Fibroblast of skin of abdomen (primary cell): ENCODE measurements around the gene NLE1.
"Not testable (repeated sequence)": the region's sequence is repeated elsewhere in the genome, so short reads cannot be mapped to it uniquely, and the experiment has no call there.

Source experiments
- DNase-seq: peaks from one replicate; pipeline ENCODE4 v3.0.0-alpha.2; 2013

NLE1 gene

GRCh38 chr17:35127751-35128514 is 14.2 kb downstream of the NLE1 start:
- DNase-seq, result peak; percentile 85

GRCh38 chr17:35121315-35121714 is 20.8 kb downstream of the NLE1 start, which contains the start of gene FNDC8:
FNDC8 (plus strand) TSS chr17:35121615; CDS start chr17:35121694, 79 bp downstream.
- DNase-seq, result no peak

- peak; percentile 71 for DNase-seq
Measured at GRCh38 chr17:35119370-35120165, 22.5 kb downstream of the NLE1 start, which contains the start of gene RAD51D. RAD51D (minus strand) TSS chr17:35119860; CDS start chr17:35119613, 247 bp downstream.

GRCh38 chr17:35117984-35118383 is 24.1 kb downstream of the NLE1 start:
- peak; percentile 27 for DNase-seq

- no peak for DNase-seq
Measured at GRCh38 chr17:35116845-35117244, 25.3 kb downstream of the NLE1 start.

DNA sequence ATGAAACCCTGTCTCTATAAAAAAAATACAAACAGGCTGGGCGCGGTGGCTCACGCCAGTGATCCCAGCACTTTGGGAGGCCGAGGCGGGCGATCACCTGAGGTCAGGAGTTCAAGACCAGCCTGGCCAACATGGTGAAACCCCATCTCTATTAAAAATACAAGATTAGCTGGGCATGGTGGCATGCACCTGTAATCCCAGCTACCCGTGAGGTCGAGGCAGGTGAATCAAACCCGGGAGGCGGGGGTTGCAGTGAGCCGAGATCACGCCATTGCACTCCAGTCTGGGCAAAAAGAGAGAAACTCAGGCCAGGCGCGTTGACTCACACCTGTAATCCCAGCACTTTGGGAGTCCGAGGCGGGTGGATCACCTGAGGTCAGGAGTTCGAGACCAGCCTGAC is 31.3 kb downstream of the NLE1 start:
- DNase-seq, result not testable (repeated sequence)

GRCh38 chr17:35104844-35105450 is 37.2 kb downstream of the NLE1 start:
- DNase-seq, result no peak

DNA sequence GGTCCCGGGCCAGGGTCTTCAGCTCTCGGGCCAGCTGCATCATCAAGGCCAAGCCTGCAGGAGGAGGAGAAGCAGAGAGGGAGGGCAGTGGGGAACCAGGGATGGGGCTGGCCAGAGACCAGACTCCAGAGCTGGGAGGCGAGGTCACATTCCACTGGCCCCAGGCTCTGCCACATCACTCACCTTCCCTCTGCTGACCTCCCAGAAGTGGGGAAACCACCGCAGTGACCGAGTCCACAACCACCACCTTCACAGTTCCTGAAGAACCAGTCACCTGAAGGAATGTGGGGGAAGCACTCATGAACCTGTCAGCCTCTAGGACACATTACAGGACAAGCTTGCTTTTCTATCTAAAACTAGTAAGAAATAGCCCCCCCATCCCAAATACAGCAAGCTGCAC is 38.8 kb downstream of the NLE1 start:
- DNase-seq, result no peak

- no peak for DNase-seq
Measured at GRCh38 chr17:35101725-35102124, 40.4 kb downstream of the NLE1 start.

- no peak for DNase-seq
Measured at GRCh38 chr17:35101036-35101435, 41.1 kb downstream of the NLE1 start.

- DNase-seq, result no peak
Measured at GRCh38 chr17:35099908-35100307, 42.2 kb downstream of the NLE1 start.

GRCh38 chr17:35097776-35098175 is 44.3 kb downstream of the NLE1 start:
- DNase-seq, result no peak

- DNase-seq, result no peak
Measured at GRCh38 chr17:35095741-35096140, 46.4 kb downstream of the NLE1 start.

GRCh38 chr17:35094902-35095301 is 47.2 kb downstream of the NLE1 start:
- DNase-seq, result peak; percentile 77

- DNase-seq, result not testable (repeated sequence)
Measured at GRCh38 chr17:35090707-35091106, 51.4 kb downstream of the NLE1 start.

DNA sequence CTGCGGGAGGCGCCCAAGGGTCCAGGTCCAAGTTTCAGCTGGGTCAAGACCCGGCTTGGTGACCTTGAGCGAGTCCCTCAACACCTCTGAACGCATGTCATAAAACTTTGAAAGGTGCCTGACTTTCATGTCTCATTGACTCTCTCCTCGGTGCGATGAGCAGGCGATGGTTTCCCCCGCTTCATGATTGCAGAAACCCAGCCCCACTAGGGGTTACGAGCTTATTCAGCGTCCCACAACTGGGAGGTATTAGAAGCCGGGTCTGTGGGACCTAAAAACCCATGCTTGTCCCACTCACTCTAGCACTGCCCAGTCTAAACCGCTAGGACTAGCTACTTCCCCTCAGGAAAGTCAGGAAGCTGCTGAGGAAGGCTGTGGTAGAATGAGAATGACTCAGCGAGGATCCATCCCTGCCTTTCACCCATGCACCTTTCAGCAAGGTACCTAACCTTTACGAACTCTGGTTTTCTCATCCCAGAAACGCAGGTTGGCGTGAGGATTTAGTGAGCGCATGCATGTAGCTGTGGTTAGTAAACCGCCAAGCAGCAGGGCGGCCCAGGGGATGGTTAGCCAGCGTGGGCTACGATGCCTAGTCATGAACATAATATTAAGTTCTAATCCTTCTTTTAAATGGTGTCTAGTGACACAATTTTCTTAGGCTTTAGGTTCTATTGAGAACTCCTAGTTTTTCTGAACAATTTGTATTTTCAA is 52.4 kb downstream of the NLE1 start:
- DNase-seq, result peak; percentile 36

DNA sequence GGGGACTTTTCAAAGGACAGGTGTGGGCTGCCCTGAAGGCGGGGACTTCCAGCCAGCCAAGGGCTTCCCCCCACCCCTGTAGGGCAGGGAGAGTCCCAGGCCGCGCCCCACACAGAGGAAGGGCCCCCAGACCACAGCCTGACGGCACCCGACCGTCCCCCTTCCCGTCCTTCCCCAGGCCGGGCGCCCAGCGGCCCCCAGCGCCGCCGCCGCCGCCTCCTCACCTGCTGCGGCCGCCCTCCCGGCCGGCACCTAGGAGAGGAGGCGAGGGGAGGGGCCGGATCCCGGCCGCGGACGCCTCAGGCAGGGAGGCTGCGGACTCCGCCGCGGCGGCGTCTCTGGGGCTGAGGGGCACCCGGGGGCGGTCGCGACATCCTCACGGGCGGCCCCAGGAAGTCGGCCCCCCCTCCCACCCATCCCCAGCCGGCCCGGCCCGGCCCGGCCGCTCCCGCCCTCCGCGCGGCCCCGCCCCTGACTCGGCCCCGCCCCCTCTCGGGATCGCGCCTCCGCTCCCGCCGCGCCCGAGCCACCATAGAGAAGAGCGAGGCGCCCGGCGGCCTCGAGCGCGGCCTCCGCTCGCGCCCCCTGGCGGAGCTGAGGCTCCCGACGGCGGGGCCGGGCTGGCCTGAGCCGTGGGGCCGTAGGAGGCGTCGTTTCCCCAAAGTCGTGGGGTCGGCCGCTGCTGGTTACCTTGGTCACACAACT is 53.1 kb downstream of the NLE1 start:
- DNase-seq, result peak; percentile 83

DNA sequence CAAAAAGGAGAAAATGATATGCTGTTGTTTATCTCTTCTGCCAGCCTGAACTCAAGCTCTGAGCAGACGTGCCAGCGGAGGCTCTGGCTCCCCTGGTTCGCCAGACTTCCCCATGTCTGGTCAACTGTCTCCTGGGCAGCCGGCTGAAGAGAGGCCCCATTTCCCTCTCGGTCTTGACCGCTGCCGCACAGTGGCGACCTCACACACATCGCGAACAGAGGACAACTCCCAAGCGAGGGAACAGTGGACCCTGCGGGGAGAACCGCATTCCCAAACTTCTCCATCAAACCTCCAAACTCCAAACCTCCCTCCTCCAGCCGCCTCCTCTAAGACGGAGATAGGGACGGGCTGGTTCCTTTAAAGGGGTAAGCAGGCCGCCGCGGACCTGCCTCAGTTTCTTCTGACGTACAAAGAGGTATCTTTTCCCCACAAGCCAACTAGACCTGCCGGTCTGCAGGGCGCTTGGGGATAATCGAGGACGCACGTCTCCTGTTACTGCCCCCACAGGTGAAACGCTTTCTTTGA is 53.7 kb downstream of the NLE1 start:
- DNase-seq, result no peak

- no peak for DNase-seq
Measured at GRCh38 chr17:35087731-35088355, 54.3 kb downstream of the NLE1 start.

DNA sequence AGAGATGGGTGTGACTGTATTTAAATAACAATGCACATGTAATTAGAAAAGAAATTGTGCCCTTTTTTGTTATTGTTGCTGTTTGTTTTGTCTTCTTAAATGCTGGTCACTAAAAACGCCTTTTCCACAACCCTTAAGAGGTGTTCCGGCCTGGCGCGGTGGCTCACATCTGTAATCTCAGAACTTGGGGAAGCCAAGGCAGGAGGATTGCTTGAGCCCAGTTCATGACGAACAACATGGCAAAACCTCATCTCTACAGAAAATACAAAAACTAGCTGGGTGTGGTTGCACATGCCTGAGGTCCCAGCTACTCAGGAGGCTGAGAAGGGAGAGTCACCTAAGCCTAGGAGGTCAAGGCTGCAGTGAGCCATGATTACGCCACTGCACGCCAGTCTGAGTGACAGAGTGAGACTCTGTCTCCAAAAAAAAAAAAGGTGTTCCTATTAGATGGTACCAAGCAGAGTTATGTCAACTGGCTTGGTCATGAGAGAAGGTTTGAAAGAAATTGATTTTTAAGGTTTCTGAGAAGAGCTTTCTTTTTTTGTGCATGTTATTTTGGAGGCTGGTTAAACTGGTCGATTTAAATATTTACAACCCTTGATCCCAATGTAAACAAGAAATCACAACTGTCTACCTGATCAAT is 55.1 kb downstream of the NLE1 start:
- DNase-seq, result no peak

DNA sequence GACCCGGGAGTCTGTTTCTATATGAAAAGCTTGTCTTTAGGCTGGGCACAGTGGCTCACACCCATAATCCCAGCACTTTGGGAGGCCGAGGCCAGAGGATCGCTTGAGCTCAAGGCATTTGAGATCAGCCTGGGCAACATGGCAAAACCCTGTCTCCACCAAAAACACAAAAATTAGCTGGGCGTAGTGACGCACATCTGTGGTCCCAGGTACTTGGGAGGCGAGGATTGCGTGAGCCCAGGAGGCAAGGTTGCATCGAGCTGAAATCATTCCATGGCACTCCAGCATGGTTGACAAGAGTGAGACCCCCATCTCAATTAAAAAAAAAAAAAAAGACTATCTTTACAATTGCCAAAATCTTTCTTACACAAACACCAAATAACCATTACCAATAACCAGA is 55.9 kb downstream of the NLE1 start:
- DNase-seq, result no peak
